ENCODE data around the gene PNRC2.

DNA sequence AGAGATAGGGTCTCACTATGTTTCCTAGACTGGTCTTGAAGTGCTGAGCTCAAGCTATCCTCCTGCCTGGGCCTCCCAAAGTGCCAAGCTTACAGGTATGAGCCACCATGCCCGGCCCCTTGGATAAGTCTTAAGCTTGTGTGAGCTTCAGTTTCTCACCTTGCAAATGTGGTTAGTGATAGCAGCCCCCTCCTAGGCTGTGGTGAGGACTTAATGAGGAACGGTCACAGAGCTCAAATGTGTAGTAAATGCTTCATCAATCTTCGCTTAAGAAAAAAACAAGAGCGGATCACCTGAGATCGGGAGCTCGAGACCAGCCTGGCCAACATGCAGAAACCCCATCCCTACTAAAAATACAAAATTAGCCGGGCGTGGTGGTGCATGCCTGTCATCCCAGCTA lies 49.5 kb upstream of the PNRC2 start:
- no peak for TF ChIP-seq POLR2A (IDR thresholded peaks at IDR 0.05)
- TF ChIP-seq, protein P1, sequence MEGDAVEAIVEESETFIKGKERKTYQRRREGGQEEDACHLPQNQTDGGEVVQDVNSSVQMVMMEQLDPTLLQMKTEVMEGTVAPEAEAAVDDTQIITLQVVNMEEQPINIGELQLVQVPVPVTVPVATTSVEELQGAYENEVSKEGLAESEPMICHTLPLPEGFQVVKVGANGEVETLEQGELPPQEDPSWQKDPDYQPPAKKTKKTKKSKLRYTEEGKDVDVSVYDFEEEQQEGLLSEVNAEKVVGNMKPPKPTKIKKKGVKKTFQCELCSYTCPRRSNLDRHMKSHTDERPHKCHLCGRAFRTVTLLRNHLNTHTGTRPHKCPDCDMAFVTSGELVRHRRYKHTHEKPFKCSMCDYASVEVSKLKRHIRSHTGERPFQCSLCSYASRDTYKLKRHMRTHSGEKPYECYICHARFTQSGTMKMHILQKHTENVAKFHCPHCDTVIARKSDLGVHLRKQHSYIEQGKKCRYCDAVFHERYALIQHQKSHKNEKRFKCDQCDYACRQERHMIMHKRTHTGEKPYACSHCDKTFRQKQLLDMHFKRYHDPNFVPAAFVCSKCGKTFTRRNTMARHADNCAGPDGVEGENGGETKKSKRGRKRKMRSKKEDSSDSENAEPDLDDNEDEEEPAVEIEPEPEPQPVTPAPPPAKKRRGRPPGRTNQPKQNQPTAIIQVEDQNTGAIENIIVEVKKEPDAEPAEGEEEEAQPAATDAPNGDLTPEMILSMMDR (IDR thresholded peaks at IDR 0.05): no peak

Data from tibial nerve (tissue), 3 donors.